H9 (cell line): ENCODE results near the gene ALDH1B1. TPM values are rescaled to one million over a fixed set of nuclear protein-coding genes. Genes with fewer than 3 reads are reported as not detected.

Experiments
- DNase-seq: peaks from one replicate; pipeline ENCODE4 v3.0.0-alpha.2; 2017
- H2AFZ ChIP-seq: one replicate; pipeline ENCODE4 v1.6.1; 2013; ENCODE audit warnings: mild to moderate bottlenecking, low read length, control low read depth, moderate library complexity
- H2AK5ac ChIP-seq: 2 replicates; pipeline ENCODE4 v1.6.1; 2013; ENCODE audit warnings: low read length, control low read depth, mixed read lengths; ENCODE audit not compliant: insufficient read length
- H2BK120ac ChIP-seq: one replicate; pipeline ENCODE4 v1.6.1; 2013; ENCODE audit warnings: low read depth, mild to moderate bottlenecking, low read length, control low read depth, inconsistent platforms; ENCODE audit not compliant: poor library complexity, severe bottlenecking
- H2BK12ac ChIP-seq: 2 replicates; pipeline ENCODE4 v1.6.1; 2013; ENCODE audit warnings: low read length, control low read depth, mixed read lengths, low read depth; ENCODE audit not compliant: insufficient read length
- H2BK15ac ChIP-seq: 2 replicates; pipeline ENCODE4 v1.6.1; 2013; ENCODE audit warnings: low read depth, low read length, control low read depth
- H2BK20ac ChIP-seq: one replicate; pipeline ENCODE4 v1.6.1; 2013; ENCODE audit warnings: low read depth, mild to moderate bottlenecking, low read length, control low read depth, inconsistent platforms; ENCODE audit not compliant: poor library complexity, severe bottlenecking
- H2BK5ac ChIP-seq: 2 replicates; pipeline ENCODE4 v1.6.1; 2013; ENCODE audit warnings: low read length, control low read depth, mixed read lengths; ENCODE audit not compliant: insufficient read length
- H3K14ac ChIP-seq: 2 replicates; pipeline ENCODE4 v1.6.1; 2013; ENCODE audit warnings: low read length, control low read depth; ENCODE audit not compliant: insufficient read depth
- H3K18ac ChIP-seq: 2 replicates; pipeline ENCODE4 v1.6.1; 2013; ENCODE audit warnings: low read depth, mild to moderate bottlenecking, mixed read lengths, low read length, control low read depth; ENCODE audit not compliant: insufficient read length
- H3K23ac ChIP-seq: 2 replicates; pipeline ENCODE4 v1.6.1; 2013; ENCODE audit warnings: low read length, control low read depth, mixed read lengths, low read depth; ENCODE audit not compliant: insufficient read length
- H3K23me2 ChIP-seq: 2 replicates; pipeline ENCODE4 v1.6.1; 2013; ENCODE audit warnings: low read depth, mild to moderate bottlenecking, mixed read lengths, low read length, control low read depth; ENCODE audit not compliant: insufficient read length, poor library complexity, severe bottlenecking
- H3K27ac ChIP-seq: 2 replicates; pipeline ENCODE4 v1.5.1; 2013; ENCODE audit warnings: low read length, control low read depth, mixed read lengths, low read depth; ENCODE audit not compliant: insufficient read length
- H3K27me3 ChIP-seq: 2 replicates; pipeline ENCODE4 v1.6.1; 2013; ENCODE audit warnings: low read length, control low read depth, inconsistent platforms; ENCODE audit not compliant: insufficient read depth
- H3K4ac ChIP-seq: 2 replicates; pipeline ENCODE4 v1.6.1; 2013; ENCODE audit warnings: low read depth, mild to moderate bottlenecking, control low read depth, inconsistent platforms, low read length, moderate library complexity
- H3K4me1 ChIP-seq: 2 replicates; pipeline ENCODE4 v1.6.1; 2013; ENCODE audit warnings: low read length, control low read depth, inconsistent platforms; ENCODE audit not compliant: insufficient read depth
- H3K4me2 ChIP-seq: 2 replicates; pipeline ENCODE4 v1.6.1; 2013; ENCODE audit warnings: low read length, control low read depth, mixed read lengths; ENCODE audit not compliant: insufficient read length, insufficient read depth
- H3K56ac ChIP-seq: 2 replicates; pipeline ENCODE4 v1.6.1; 2013; ENCODE audit warnings: low read depth, mild to moderate bottlenecking, mixed read lengths, low read length, control low read depth; ENCODE audit not compliant: insufficient read length
- H3K79me1 ChIP-seq: 2 replicates; pipeline ENCODE4 v1.6.1; 2013; ENCODE audit warnings: low read depth, mild to moderate bottlenecking, moderate library complexity, low read length, control low read depth, inconsistent platforms; ENCODE audit not compliant: insufficient read depth, poor library complexity, severe bottlenecking
- H3K79me2 ChIP-seq: 2 replicates; pipeline ENCODE4 v1.6.1; 2013; ENCODE audit warnings: low read length, control low read depth, inconsistent platforms; ENCODE audit not compliant: insufficient read depth
- H3K9ac ChIP-seq: 2 replicates; pipeline ENCODE4 v1.6.1; 2013; ENCODE audit warnings: low read length, control low read depth, mixed read lengths; ENCODE audit not compliant: insufficient read length; ENCODE audit errors: extremely low read depth
- H3K9me3 ChIP-seq: one replicate; pipeline ENCODE4 v1.6.1; 2013; ENCODE audit warnings: low read depth, low read length, inconsistent platforms; ENCODE audit not compliant: control insufficient read depth
- H3T11ph ChIP-seq: one replicate; pipeline ENCODE4 v1.6.1; 2013; ENCODE audit warnings: mild to moderate bottlenecking, low read length, control low read depth, inconsistent platforms
- H4K20me1 ChIP-seq: one replicate; pipeline ENCODE4 v1.6.1; 2013; ENCODE audit not compliant: control insufficient read depth, insufficient read length, insufficient read depth
- H4K5ac ChIP-seq: 2 replicates; pipeline ENCODE4 v1.6.1; 2013; ENCODE audit warnings: low read depth, mild to moderate bottlenecking, mixed read lengths, low read length, control low read depth; ENCODE audit not compliant: insufficient read length
- H4K8ac ChIP-seq: replicated peaks from 2 replicates; pipeline ENCODE4 v1.6.1; 2013; ENCODE audit warnings: low read length, control low read depth, mixed read lengths, low read depth; ENCODE audit not compliant: insufficient read length
- H4K91ac ChIP-seq: 2 replicates; pipeline ENCODE4 v1.6.1; 2013; ENCODE audit warnings: low read depth, mild to moderate bottlenecking, moderate library complexity, mixed read lengths, low read length, control low read depth; ENCODE audit not compliant: insufficient read length
- H3K27ac Mint-ChIP-seq, 3 experiments: 2 replicates in 2 of 3; 3 replicates in 1 of 3; pipeline ENCODE4 v1.8.0; 2020 to 2021; ENCODE audit warnings: mixed read lengths in 3 of 3, mild to moderate bottlenecking in 1 of 3, moderate library complexity in 1 of 3
- H3K27me3 Mint-ChIP-seq: 2 replicates; pipeline ENCODE4 v1.8.0; 2021; ENCODE audit warnings: low read depth, mild to moderate bottlenecking, moderate library complexity, mixed read lengths
- H3K36me3 Mint-ChIP-seq, 3 experiments: 2 replicates in 2 of 3; 3 replicates in 1 of 3; pipeline ENCODE4 v1.8.0; 2020 to 2021; ENCODE audit warnings: low read depth in 3 of 3, mixed read lengths in 3 of 3; ENCODE audit not compliant: insufficient read depth in 1 of 3
- H3K4me1 Mint-ChIP-seq, 2 experiments: 2 replicates each; pipeline ENCODE4 v1.8.0; 2020; ENCODE audit warnings: mixed read lengths in 2 of 2
- H3K4me3 Mint-ChIP-seq, 2 experiments: 2 replicates in 1 of 2; 3 replicates in 1 of 2; pipeline ENCODE4 v1.8.0; 2020 to 2021; ENCODE audit warnings: mild to moderate bottlenecking in 2 of 2, mixed read lengths in 2 of 2, moderate library complexity in 1 of 2
- H3K9me3 Mint-ChIP-seq, 2 experiments: 2 replicates in 1 of 2; 3 replicates in 1 of 2; pipeline ENCODE4 v1.8.0; 2020; ENCODE audit warnings: mild to moderate bottlenecking in 2 of 2, mixed read lengths in 2 of 2, moderate library complexity in 1 of 2
- CTCF ChIP-seq: fragments of 200-600 bp; sonication (generic); conservative IDR thresholded peaks from 3 replicates; pipeline ENCODE4 v1.8.0; 2021; ENCODE audit warnings: antibody characterized with exemption, mild to moderate bottlenecking
- WGBS: extraction: QIAGEN DNeasy Blood & Tissue Kit; methylation state at CpG from one replicate; pipeline ENCODE4 v1.1.7; 2013; ENCODE audit warnings: missing lambda C conversion rate, low lambda C conversion rate, mixed read lengths; ENCODE audit not compliant: insufficient read length; ENCODE audit errors: extremely low coverage; 5-methylcytosine and 5-hydroxymethylcytosine counted together
- total RNA-seq: library from RNA; stranded (reverse); gene quantifications from 2 replicates; pipeline ENCODE4 v1.2.1, GENCODE V29; 2021

Gene ALDH1B1
- total RNA-seq, 1 experiment from 2014 or later, result 49.6 TPM

GRCh38 chr9:38418366-38418765 is 25.9 kb downstream of the ALDH1B1 start:
- no peak overlapping the region for H2BK5ac ChIP-seq
- Mint-ChIP-seq H3K27me3 (peaks cover 14% of the 10 kb centered on the region), H3K27ac (no peak overlapping the region)

More at GRCh38 chr9:38418366-38418765, 25.9 kb downstream of the ALDH1B1 start:
- no peak overlapping the region for H2AK5ac ChIP-seq
- Mint-ChIP-seq H3K4me3 (no peak overlapping the region), H3K36me3 (no peaks in the 10 kb centered on the region; a peak in 1 of 7 replicates), H3K9me3 (no peaks in the 10 kb centered on the region), H3K4me1 (peaks cover 53 to 68% of the 10 kb centered on the region in 2 experiments)
- no peak overlapping the region for H2AFZ ChIP-seq
- no peak overlapping the region for H3K18ac ChIP-seq
- H2BK120ac ChIP-seq, result no peak overlapping the region
- no peak overlapping the region for H4K8ac ChIP-seq
- H3K27ac ChIP-seq, result no peak overlapping the region
- H3K56ac ChIP-seq, result no peak overlapping the region
- H3K23me2 ChIP-seq, result peaks cover under 1% of the 10 kb centered on the region
- H3K23ac ChIP-seq, result no peak overlapping the region
- H4K91ac ChIP-seq, result no peak overlapping the region
- peaks cover 3% of the 10 kb centered on the region; the same call in 1 of the 2 replicates for H3K27me3 ChIP-seq
- H3K14ac ChIP-seq, result no peak overlapping the region
- DNase-seq, result no peak
- H3K79me1 ChIP-seq, result no peaks in the 10 kb centered on the region
- no peak overlapping the region for H3K9ac ChIP-seq
- no peak for TF ChIP-seq CTCF
- H3K4me2 ChIP-seq, result no peak overlapping the region
- H2BK20ac ChIP-seq, result no peak overlapping the region
- no peaks in the 10 kb centered on the region for H3K9me3 ChIP-seq
- H4K5ac ChIP-seq, result no peak overlapping the region
- H2BK12ac ChIP-seq, result no peak overlapping the region
- no peak overlapping the region for H3K4ac ChIP-seq
- no peak overlapping the region for H3T11ph ChIP-seq
- no peaks in the 10 kb centered on the region; the same call in 1 of the 2 replicates for H3K4me1 ChIP-seq
- H2BK15ac ChIP-seq, result no peak overlapping the region
- H4K20me1 ChIP-seq, result no peaks in the 10 kb centered on the region
- H3K79me2 ChIP-seq, result no peaks in the 10 kb centered on the region
- no CpG with 5 or more reads among the region's 1 CpG for WGBS
